Neural progenitor cell (in vitro differentiated cells): ENCODE data around the gene GLT8D2. TPM values are rescaled to one million over a fixed set of nuclear protein-coding genes. Genes with fewer than 3 reads are reported as not detected.

ENCODE experiments used
- DNase-seq: peaks from one replicate; pipeline ENCODE4 v3.0.0-alpha.2; 2016; ENCODE audit warnings: low spot score
- H2AFZ ChIP-seq: fragments of 200-600 bp; sonication (generic); replicated peaks from 2 replicates; pipeline ENCODE4 v1.6.1; 2016; ENCODE audit warnings: antibody characterized with exemption
- H3F3A ChIP-seq: fragments of 200-600 bp; sonication (generic); 2 replicates; pipeline ENCODE4 v1.6.1; 2016; ENCODE audit warnings: antibody characterized with exemption, low read depth
- H3K27ac ChIP-seq: fragments of 200-600 bp; sonication (generic); 2 replicates; pipeline ENCODE4 v1.5.1; 2016; ENCODE audit warnings: mild to moderate bottlenecking
- H3K27me3 ChIP-seq: fragments of 200-600 bp; sonication (generic); 2 replicates; pipeline ENCODE4 v1.6.1; 2016; ENCODE audit warnings: mild to moderate bottlenecking, moderate library complexity
- H3K36me3 ChIP-seq: fragments of 200-600 bp; sonication (generic); 2 replicates; pipeline ENCODE4 v1.5.1; 2016
- H3K4me1 ChIP-seq: fragments of 200-600 bp; sonication (generic); 2 replicates; pipeline ENCODE4 v1.6.1; 2016; ENCODE audit warnings: mixed run types
- H3K4me2 ChIP-seq: fragments of 200-600 bp; sonication (generic); 2 replicates; pipeline ENCODE4 v1.6.1; 2016
- H3K4me3 ChIP-seq: fragments of 200-600 bp; sonication (generic); 2 replicates; pipeline ENCODE4 v1.5.1; 2016
- H3K79me2 ChIP-seq: fragments of 200-600 bp; sonication (generic); 2 replicates; pipeline ENCODE4 v1.6.1; 2016; ENCODE audit warnings: low read depth
- H3K9ac ChIP-seq: fragments of 200-600 bp; sonication (generic); 2 replicates; pipeline ENCODE4 v1.6.1; 2016
- H3K9me3 ChIP-seq: fragments of 200-600 bp; sonication (generic); 2 replicates; pipeline ENCODE4 v1.5.1; 2016; ENCODE audit warnings: low read depth
- H4K20me1 ChIP-seq: fragments of 200-600 bp; sonication (generic); 2 replicates; pipeline ENCODE4 v1.6.1; 2016; ENCODE audit warnings: low read depth
- H3K27ac Mint-ChIP-seq: 3 replicates; pipeline ENCODE4 v1.8.0; 2021; ENCODE audit warnings: mixed read lengths
- H3K27me3 Mint-ChIP-seq: 2 replicates; pipeline ENCODE4 v1.8.0; 2022; ENCODE audit warnings: low read depth, mild to moderate bottlenecking, inconsistent platforms, moderate library complexity, mixed read lengths; ENCODE audit not compliant: insufficient read depth
- H3K36me3 Mint-ChIP-seq: 3 replicates; pipeline ENCODE4 v1.8.0; 2021; ENCODE audit warnings: mixed read lengths
- H3K4me1 Mint-ChIP-seq: 3 replicates; pipeline ENCODE4 v1.8.0; 2021; ENCODE audit warnings: mixed read lengths
- H3K4me3 Mint-ChIP-seq: 3 replicates; pipeline ENCODE4 v1.8.0; 2021; ENCODE audit warnings: mild to moderate bottlenecking, moderate library complexity, mixed read lengths
- H3K9me3 Mint-ChIP-seq: 3 replicates; pipeline ENCODE4 v1.8.0; 2020; ENCODE audit warnings: mixed read lengths
- CTCF ChIP-seq: fragments of 200-600 bp; sonication (generic); IDR thresholded peaks from 2 replicates; pipeline ENCODE4 v1.5.1; 2017; ENCODE audit warnings: antibody characterized with exemption, mild to moderate bottlenecking
- EZH2 ChIP-seq: fragments of 200-600 bp; sonication (generic); IDR thresholded peaks from 2 replicates; pipeline ENCODE4 v1.6.1; 2017; ENCODE audit warnings: antibody characterized with exemption, mild to moderate bottlenecking, moderate library complexity
- EZH2phosphoT487 ChIP-seq: fragments of 200-600 bp; sonication (generic); IDR thresholded peaks from 2 replicates; pipeline ENCODE4 v1.6.1; 2017; ENCODE audit warnings: antibody characterized with exemption
- total RNA-seq: library from RNA; depleted of rRNA; stranded (reverse); fragments of >200 nt; gene quantifications from 2 replicates; pipeline ENCODE4 v1.2.3, GENCODE V29; 2015; ENCODE audit warnings: low replicate concordance

Gene GLT8D2
- total RNA-seq, 1 donor from 2014 or later, result 3.9 TPM

- Histone ChIP-seq H3K27ac (no peak overlapping the region), H3K4me2 (peak overlapping the region; percentile 84), H3K4me1 (no peaks in the 10 kb centered on the region), H3K9ac (no peak overlapping the region), H3K9me3 (no peaks in the 10 kb centered on the region), H2AFZ (peak overlapping the region; percentile 91), H3K79me2 (no peaks in the 10 kb centered on the region), H3K4me3 (peak overlapping the region; percentile 78), H4K20me1 (peaks cover 9% of the 10 kb centered on the region), H3K36me3 (no peaks in the 10 kb centered on the region), H3F3A (no peaks in the 10 kb centered on the region), H3K27me3 (peaks cover 25% of the 10 kb centered on the region)
- TF ChIP-seq EZH2 (peak; percentile 39), EZH2phosphoT487 (peak; percentile 5), CTCF (no peak)
- DNase-seq, result peak; percentile 34
- no peak overlapping the region for H3K27ac Mint-ChIP-seq
- H3K4me1 Mint-ChIP-seq, result peaks cover 14% of the 10 kb centered on the region
- H3K4me3 Mint-ChIP-seq, result peak overlapping the region; percentile 97
- peaks cover 7% of the 10 kb centered on the region for H3K27me3 Mint-ChIP-seq
- H3K36me3 Mint-ChIP-seq, result peaks cover 1% of the 10 kb centered on the region
- no peaks in the 10 kb centered on the region for H3K9me3 Mint-ChIP-seq
Observed at GRCh38 chr12:104064842-104065427, 14.9 kb upstream of the GLT8D2 start.

GRCh38 chr12:104064031-104064841 lies 14.2 kb upstream of the GLT8D2 start, which contains the start of gene HCFC2:
HCFC2 (plus strand) TSS chr12:104064531; CDS start chr12:104064561, 30 bp downstream.
- H3K9me3 Mint-ChIP-seq, result no peaks in the 10 kb centered on the region
- Histone ChIP-seq H2AFZ (peak within 1 kb of the TSS; percentile 91), H3K4me1 (no peaks in the 10 kb centered on the region), H3K9ac (peak within 1 kb of the TSS; percentile 38), H3K27ac (no peak within 1 kb of the TSS), H3K27me3 (peaks cover 25% of the 10 kb centered on the region), H3F3A (no peaks in the 10 kb centered on the region), H3K9me3 (no peaks in the 10 kb centered on the region), H3K4me3 (peak within 1 kb of the TSS; percentile 78), H3K36me3 (no peaks in the 10 kb centered on the region), H3K79me2 (no peaks in the 10 kb centered on the region), H4K20me1 (peaks cover 9% of the 10 kb centered on the region), H3K4me2 (peak within 1 kb of the TSS; percentile 84)
- no peak for TF ChIP-seq CTCF
- peak; percentile 21 for TF ChIP-seq EZH2phosphoT487
- TF ChIP-seq EZH2, result peak; percentile 16
- H3K27me3 Mint-ChIP-seq, result peaks cover 7% of the 10 kb centered on the region
- H3K27ac Mint-ChIP-seq, result peak within 1 kb of the TSS; percentile 74
- DNase-seq, result peak; percentile 94
- H3K4me3 Mint-ChIP-seq, result peak within 1 kb of the TSS; percentile 97
- H3K4me1 Mint-ChIP-seq, result peaks cover 14% of the 10 kb centered on the region
- H3K36me3 Mint-ChIP-seq, result peaks cover 1% of the 10 kb centered on the region

- peak overlapping the region; percentile 84 for H3K4me2 ChIP-seq
- no peaks in the 10 kb centered on the region for H3K9me3 ChIP-seq
- no peaks in the 10 kb centered on the region for H3K9me3 Mint-ChIP-seq
- H3K27ac ChIP-seq, result no peak overlapping the region
- H3K27ac Mint-ChIP-seq, result no peak overlapping the region
- H3K4me1 ChIP-seq, result no peaks in the 10 kb centered on the region
- no peak for TF ChIP-seq CTCF
- TF ChIP-seq EZH2, result no peak
- TF ChIP-seq EZH2phosphoT487, result no peak
- peak overlapping the region; percentile 93 for H3K4me3 Mint-ChIP-seq
- peaks cover 1% of the 10 kb centered on the region for H3K36me3 Mint-ChIP-seq
- H3K4me1 Mint-ChIP-seq, result peaks cover 14% of the 10 kb centered on the region
- peaks cover 9% of the 10 kb centered on the region for H4K20me1 ChIP-seq
- H2AFZ ChIP-seq, result peak overlapping the region; percentile 91
- no peaks in the 10 kb centered on the region for H3F3A ChIP-seq
- H3K9ac ChIP-seq, result peak overlapping the region; percentile 38
- peaks cover 7% of the 10 kb centered on the region for H3K27me3 Mint-ChIP-seq
- no peak for DNase-seq
- no peaks in the 10 kb centered on the region for H3K36me3 ChIP-seq
- H3K27me3 ChIP-seq, result peaks cover 25% of the 10 kb centered on the region
- H3K4me3 ChIP-seq, result peak overlapping the region; percentile 78
- no peaks in the 10 kb centered on the region for H3K79me2 ChIP-seq
Observed at GRCh38 chr12:104063712-104064030, 13.7 kb upstream of the GLT8D2 start.
